SU-DHL-6 (cell line): ENCODE measurements around the gene NOX4.
"Not testable (repeated sequence)": the region's sequence is repeated elsewhere in the genome, so short reads cannot be mapped to it uniquely, and the experiment has no call there.

Experiments used
- H2AFZ ChIP-seq: fragments of 200-600 bp; sonication (generic); 2 replicates; pipeline ENCODE4 v1.6.1; 2014; ENCODE audit warnings: low read depth, mild to moderate bottlenecking, moderate library complexity, mixed read lengths, antibody characterized with exemption, low read length; ENCODE audit not compliant: severe bottlenecking
- H3F3A ChIP-seq: fragments of 200-600 bp; shearing (Covaris generic); 2 replicates; pipeline ENCODE4 v1.6.0; 2016; ENCODE audit warnings: antibody characterized with exemption, mild to moderate bottlenecking; ENCODE audit not compliant: insufficient read depth
- H3K27ac ChIP-seq: fragments of 200-600 bp; sonication (generic); 2 replicates; pipeline ENCODE4 v1.5.1; 2016; ENCODE audit warnings: low read depth, mild to moderate bottlenecking, low read length, moderate library complexity, mixed read lengths
- H3K27me3 ChIP-seq: fragments of 200-600 bp; sonication (generic), shearing (Covaris generic); 2 replicates; pipeline ENCODE4 v1.6.0; 2014; ENCODE audit warnings: mild to moderate bottlenecking, low read length
- H3K36me3 ChIP-seq: fragments of 200-600 bp; sonication (generic); 2 replicates; pipeline ENCODE4 v1.6.1; 2014; ENCODE audit warnings: mild to moderate bottlenecking, low read length, mixed read lengths
- H3K4me2 ChIP-seq: fragments of 300-600, 200-600 bp; shearing (Covaris generic), sonication (generic); 2 replicates; pipeline ENCODE4 v1.6.0; 2014; ENCODE audit warnings: low read length, low read depth, mild to moderate bottlenecking; ENCODE audit not compliant: poor library complexity, severe bottlenecking
- H3K4me3 ChIP-seq: fragments of 200-600 bp; sonication (generic); 2 replicates; pipeline ENCODE4 v1.5.1; 2014; ENCODE audit warnings: antibody characterized with exemption, low read length, mild to moderate bottlenecking, mixed read lengths; ENCODE audit not compliant: insufficient read depth, poor library complexity, severe bottlenecking
- H3K79me2 ChIP-seq: fragments of 200-600 bp; sonication (generic); 2 replicates; pipeline ENCODE4 v1.6.1; 2014; ENCODE audit warnings: mild to moderate bottlenecking, low read length, moderate library complexity; ENCODE audit not compliant: insufficient read depth
- H3K9ac ChIP-seq: fragments of 200-600 bp; sonication (generic); 2 replicates; pipeline ENCODE4 v1.7.0; 2014; ENCODE audit warnings: mild to moderate bottlenecking, low read length
- H3K9me2 ChIP-seq: fragments of 200-600 bp; sonication (generic); replicated peaks from 2 replicates; pipeline ENCODE4 v1.6.1; 2014; ENCODE audit warnings: low read length; ENCODE audit not compliant: insufficient read depth
- H3K9me3 ChIP-seq: fragments of 200-600 bp; sonication (generic); 2 replicates; pipeline ENCODE4 v1.6.1; 2014; ENCODE audit warnings: low read length, mixed read lengths; ENCODE audit not compliant: insufficient read depth
- H4K20me1 ChIP-seq: fragments of 200-600 bp; sonication (generic); 2 replicates; pipeline ENCODE4 v1.6.1; 2014; ENCODE audit warnings: low read depth, mild to moderate bottlenecking, antibody characterized with exemption, low read length, moderate library complexity, mixed read lengths
- EZH2phosphoT487 ChIP-seq: fragments of 200-600 bp; sonication (generic), shearing (Covaris generic); conservative IDR thresholded peaks from 2 replicates; pipeline ENCODE4 v1.6.1; 2018; ENCODE audit warnings: mild to moderate bottlenecking, antibody characterized with exemption, low read length, moderate library complexity, mixed read lengths
- TF ChIP-seq, protein P1 (sequence below): fragments of 200-600 bp; sonication (generic); IDR thresholded peaks from one replicate; pipeline ENCODE4 v1.5.1; 2017; ENCODE audit warnings: antibody characterized with exemption, mild to moderate bottlenecking, low read length, moderate library complexity; ENCODE audit not compliant: insufficient read depth, poor library complexity, severe bottlenecking

Gene NOX4

DNA sequence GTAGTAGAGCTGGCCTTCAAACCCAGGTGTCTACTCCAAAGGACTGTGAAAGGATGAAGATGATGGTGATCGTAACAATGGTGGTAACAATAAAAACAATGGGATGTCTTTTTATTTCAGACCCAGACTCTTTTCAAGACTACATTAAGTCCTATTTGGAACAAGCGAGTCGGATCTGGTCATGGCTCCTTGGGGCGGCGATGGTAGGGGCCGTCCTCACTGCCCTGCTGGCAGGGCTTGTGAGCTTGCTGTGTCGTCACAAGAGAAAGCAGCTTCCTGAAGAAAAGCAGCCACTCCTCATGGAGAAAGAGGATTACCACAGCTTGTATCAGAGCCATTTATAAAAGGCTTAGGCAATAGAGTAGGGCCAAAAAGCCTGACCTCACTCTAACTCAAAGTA lies 196.2 kb downstream of the NOX4 start:
- H3K79me2 ChIP-seq, H4K20me1 ChIP-seq, H2AFZ ChIP-seq, H3K9ac ChIP-seq, H3K4me2 ChIP-seq, H3K9me2 ChIP-seq, H3K27ac ChIP-seq, H3F3A ChIP-seq, H3K9me3 ChIP-seq, H3K27me3 ChIP-seq, H3K4me3 ChIP-seq, H3K36me3 ChIP-seq: not testable (repeated sequence)

DNA sequence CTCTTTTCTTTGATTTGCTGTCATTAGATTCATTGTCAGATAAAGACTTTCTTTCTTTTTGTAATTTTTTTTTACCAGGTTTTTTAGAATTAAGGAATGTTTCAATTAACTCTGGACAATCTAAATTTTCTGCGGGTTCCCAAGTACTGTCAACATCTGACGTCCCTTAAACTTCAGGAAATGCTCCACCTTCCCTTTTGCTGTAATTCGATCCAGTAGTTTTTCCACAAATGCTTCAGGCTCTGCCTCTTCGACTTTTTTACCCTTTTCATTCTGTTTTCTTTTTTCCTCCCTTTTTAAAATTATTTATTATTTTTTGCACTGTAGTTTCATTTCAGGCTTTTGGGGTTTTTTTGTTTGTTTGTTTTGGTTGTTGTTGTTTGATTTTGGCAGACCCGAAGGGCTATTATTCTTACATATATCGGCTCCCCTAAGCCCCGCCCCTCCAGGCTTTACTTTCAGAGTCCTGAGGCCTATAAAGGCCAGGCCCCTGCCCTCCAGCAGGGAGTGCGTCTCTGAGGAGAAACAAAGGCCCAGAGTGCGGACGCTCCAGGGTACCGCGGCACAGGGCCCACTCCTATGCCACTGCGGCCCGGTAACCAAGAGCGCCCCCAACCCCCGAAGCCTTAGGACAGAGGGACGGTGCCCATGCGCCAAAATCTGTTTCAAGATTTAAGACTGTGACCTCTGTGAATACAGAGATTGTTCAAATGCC lies 197.1 kb downstream of the NOX4 start:
- TF ChIP-seq, protein P1, sequence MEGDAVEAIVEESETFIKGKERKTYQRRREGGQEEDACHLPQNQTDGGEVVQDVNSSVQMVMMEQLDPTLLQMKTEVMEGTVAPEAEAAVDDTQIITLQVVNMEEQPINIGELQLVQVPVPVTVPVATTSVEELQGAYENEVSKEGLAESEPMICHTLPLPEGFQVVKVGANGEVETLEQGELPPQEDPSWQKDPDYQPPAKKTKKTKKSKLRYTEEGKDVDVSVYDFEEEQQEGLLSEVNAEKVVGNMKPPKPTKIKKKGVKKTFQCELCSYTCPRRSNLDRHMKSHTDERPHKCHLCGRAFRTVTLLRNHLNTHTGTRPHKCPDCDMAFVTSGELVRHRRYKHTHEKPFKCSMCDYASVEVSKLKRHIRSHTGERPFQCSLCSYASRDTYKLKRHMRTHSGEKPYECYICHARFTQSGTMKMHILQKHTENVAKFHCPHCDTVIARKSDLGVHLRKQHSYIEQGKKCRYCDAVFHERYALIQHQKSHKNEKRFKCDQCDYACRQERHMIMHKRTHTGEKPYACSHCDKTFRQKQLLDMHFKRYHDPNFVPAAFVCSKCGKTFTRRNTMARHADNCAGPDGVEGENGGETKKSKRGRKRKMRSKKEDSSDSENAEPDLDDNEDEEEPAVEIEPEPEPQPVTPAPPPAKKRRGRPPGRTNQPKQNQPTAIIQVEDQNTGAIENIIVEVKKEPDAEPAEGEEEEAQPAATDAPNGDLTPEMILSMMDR: no peak
- no peak for TF ChIP-seq EZH2phosphoT487
- Histone ChIP-seq H3K9me3 (no peaks in the 10 kb centered on the region), H3K27ac (no peak overlapping the region), H3K4me2 (no peak overlapping the region), H2AFZ (no peak overlapping the region), H3K79me2 (no peaks in the 10 kb centered on the region), H3K36me3 (no peaks in the 10 kb centered on the region), H4K20me1 (no peaks in the 10 kb centered on the region), H3F3A (no peaks in the 10 kb centered on the region), H3K4me3 (no peak overlapping the region), H3K9me2 (no peaks in the 10 kb centered on the region), H3K27me3 (no peaks in the 10 kb centered on the region), H3K9ac (no peak overlapping the region)

DNA sequence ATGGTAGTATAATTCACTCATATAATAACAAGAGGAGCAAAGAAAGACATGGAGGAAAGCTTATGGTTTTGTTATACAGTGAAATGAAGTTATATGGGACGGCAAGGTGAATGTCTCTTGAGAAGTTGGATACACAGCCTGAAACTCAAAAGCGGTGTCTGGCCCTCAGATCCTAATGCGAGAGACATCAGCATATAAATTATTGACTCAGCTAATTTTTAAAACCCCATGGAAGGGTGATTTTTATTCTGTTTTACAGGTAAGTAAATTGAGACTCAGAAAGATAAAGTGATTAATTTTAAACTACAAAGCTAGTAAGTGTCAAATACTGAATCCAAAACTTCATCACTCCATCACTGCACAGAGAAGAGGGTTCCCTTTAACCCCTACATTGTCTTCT lies 203.2 kb downstream of the NOX4 start:
- not testable (repeated sequence) for H3K9me3 ChIP-seq, H3K9me2 ChIP-seq, H3K36me3 ChIP-seq, H2AFZ ChIP-seq, H3K27ac ChIP-seq, H3K9ac ChIP-seq, H3K4me2 ChIP-seq, H3K4me3 ChIP-seq, H3F3A ChIP-seq, H3K27me3 ChIP-seq, H4K20me1 ChIP-seq, H3K79me2 ChIP-seq

DNA sequence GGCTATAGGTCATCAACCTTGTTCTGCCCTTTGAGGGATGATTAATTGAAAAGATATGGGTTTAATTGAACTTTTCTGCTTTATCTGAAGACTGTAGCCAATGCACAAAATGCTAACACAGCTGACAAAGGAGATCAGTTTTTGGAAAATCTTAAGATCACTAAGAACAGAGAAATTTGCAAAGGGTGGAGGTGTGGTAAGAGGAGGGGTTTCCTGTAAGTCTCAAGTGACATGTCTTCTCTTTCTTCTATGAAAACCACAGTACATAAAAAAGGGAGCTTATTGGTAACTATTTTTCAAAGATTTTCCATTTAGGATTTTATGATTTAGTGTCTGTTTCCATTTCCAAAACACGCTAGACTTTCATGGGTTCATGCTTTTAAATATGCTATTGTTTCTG lies 204.6 kb downstream of the NOX4 start:
- not testable (repeated sequence) for H2AFZ ChIP-seq, H3K36me3 ChIP-seq, H3K27me3 ChIP-seq, H4K20me1 ChIP-seq, H3F3A ChIP-seq, H3K9me3 ChIP-seq, H3K4me3 ChIP-seq, H3K27ac ChIP-seq, H3K9me2 ChIP-seq, H3K79me2 ChIP-seq, H3K9ac ChIP-seq, H3K4me2 ChIP-seq

DNA sequence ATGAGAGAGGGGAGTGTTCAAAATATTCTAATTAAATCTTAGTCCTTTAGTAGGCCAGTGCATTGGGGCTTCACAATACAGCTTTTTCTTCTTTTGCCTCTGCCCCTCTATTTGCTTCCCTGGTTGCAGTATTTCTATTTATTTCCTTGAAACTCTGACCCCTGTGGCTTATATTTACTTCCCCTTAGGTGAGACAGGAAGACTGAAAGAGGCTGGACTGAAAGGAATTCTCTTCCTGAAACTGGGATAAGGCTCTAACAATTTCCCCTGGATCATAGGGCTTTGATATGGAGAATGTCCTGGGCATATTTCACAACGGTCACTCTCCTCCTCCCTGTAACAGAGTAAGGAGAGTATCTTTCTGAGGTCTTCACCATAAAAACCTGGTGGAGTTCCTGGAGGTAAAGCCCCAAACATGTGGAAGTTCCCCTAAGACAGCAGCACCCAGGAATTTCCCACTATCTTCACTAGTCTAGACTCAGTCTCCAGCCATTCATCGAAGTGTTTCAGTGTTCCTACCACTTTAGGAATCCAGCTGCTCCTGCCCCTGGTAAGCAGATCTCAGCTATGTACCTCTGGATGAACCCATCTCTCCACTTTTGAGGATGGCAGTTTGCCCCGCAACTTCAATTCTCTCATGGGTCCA lies 210.0 kb downstream of the NOX4 start:
- H3K36me3 ChIP-seq, H3F3A ChIP-seq, H3K9me2 ChIP-seq, H4K20me1 ChIP-seq, H3K9ac ChIP-seq, H3K27me3 ChIP-seq, H3K9me3 ChIP-seq, H3K4me3 ChIP-seq, H3K27ac ChIP-seq, H3K79me2 ChIP-seq, H2AFZ ChIP-seq, H3K4me2 ChIP-seq: not testable (repeated sequence)
